Measurements from ENCODE around the gene G2E3. TPM values are rescaled to one million over a fixed set of nuclear protein-coding genes. Genes with fewer than 3 reads are reported as not detected.
A peak's percentile ranks its signal among the peaks of the same experiment; 100 is the strongest.

G2E3 gene
- total and polyA plus RNA-seq, 2 experiments from 2014 or later = 67.4 to 113 TPM

- Histone ChIP-seq H3K79me2 (replicated peaks; ENCODE audit: insufficient read depth) (peaks cover 67% of the 10 kb centered on the region), H3K4me3 (peak overlapping the region; percentile 75; the same call in 1 of the 2 replicates), H3K27ac (ENCODE audit: low read depth) (no peak overlapping the region), H3K4me1 (ENCODE audit: insufficient read depth) (no peaks in the 10 kb centered on the region), H3K27me3 (ENCODE audit: insufficient read depth) (no peaks in the 10 kb centered on the region), H3K4me2 (peak overlapping the region; percentile 76), H2AFZ (no peak overlapping the region), H3F3A (replicated peaks; ENCODE audit: low read depth) (peaks cover 4% of the 10 kb centered on the region; the same call in 1 of the 2 replicates), H4K20me1 (replicated peaks; ENCODE audit: insufficient read depth) (peaks cover 14% of the 10 kb centered on the region; the same call in 1 of the 2 replicates), H3K9me2 (ENCODE audit: insufficient read depth) (no peaks in the 10 kb centered on the region), H3K36me3 (ENCODE audit: insufficient read depth) (no peaks in the 10 kb centered on the region)
- Mint-ChIP-seq H3K4me1 (peaks cover 9% of the 10 kb centered on the region), H3K9me3 (no peaks in the 10 kb centered on the region), H3K36me3 (ENCODE audit: low read depth) (0 out of 3 replicates have a peak, but pooled peaks cover 3% of the 10 kb centered on the region), H3K27ac (no peak overlapping the region), H3K27me3 (ENCODE audit: insufficient read depth, low read depth, poor library complexity) (peaks cover 7% of the 10 kb centered on the region), H3K4me3 (peak overlapping the region; percentile 48)
- no peak for ATAC-seq
- TF ChIP-seq, protein P1, sequence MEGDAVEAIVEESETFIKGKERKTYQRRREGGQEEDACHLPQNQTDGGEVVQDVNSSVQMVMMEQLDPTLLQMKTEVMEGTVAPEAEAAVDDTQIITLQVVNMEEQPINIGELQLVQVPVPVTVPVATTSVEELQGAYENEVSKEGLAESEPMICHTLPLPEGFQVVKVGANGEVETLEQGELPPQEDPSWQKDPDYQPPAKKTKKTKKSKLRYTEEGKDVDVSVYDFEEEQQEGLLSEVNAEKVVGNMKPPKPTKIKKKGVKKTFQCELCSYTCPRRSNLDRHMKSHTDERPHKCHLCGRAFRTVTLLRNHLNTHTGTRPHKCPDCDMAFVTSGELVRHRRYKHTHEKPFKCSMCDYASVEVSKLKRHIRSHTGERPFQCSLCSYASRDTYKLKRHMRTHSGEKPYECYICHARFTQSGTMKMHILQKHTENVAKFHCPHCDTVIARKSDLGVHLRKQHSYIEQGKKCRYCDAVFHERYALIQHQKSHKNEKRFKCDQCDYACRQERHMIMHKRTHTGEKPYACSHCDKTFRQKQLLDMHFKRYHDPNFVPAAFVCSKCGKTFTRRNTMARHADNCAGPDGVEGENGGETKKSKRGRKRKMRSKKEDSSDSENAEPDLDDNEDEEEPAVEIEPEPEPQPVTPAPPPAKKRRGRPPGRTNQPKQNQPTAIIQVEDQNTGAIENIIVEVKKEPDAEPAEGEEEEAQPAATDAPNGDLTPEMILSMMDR (conservative IDR thresholded peaks at IDR 0.05; ENCODE audit: low read depth in 2 of 2) = no peak
- TF ChIP-seq ZNF114 (CRISPR knock-in tag; IDR thresholded peaks at IDR 0.05) (no peak), EZH2phosphoT487 (IDR thresholded peaks at IDR 0.05; ENCODE audit: unreplicated experiment) (no peak), STAT1 (IDR thresholded peaks at IDR 0.05; ENCODE audit: unreplicated experiment) (no peak), ETS1 (IDR thresholded peaks at IDR 0.05) (no peak), CREB1 (CRISPR knock-in tag; IDR thresholded peaks at IDR 0.05; ENCODE audit: low read depth) (no peak), ZNF462 (CRISPR knock-in tag; IDR thresholded peaks at IDR 0.05) (no peak), NANOG (IDR thresholded peaks at IDR 0.05; ENCODE audit: borderline replicate concordance) (no peak), REST (IDR thresholded peaks at IDR 0.05; ENCODE audit: unreplicated experiment) (no peak), ZNF331 (CRISPR knock-in tag; IDR thresholded peaks at IDR 0.05; ENCODE audit: low read depth) (no peak), EZH2 (IDR thresholded peaks at IDR 0.05; ENCODE audit: low read depth, unreplicated experiment) (no peak), POLR2AphosphoS5 (IDR thresholded peaks at IDR 0.05; ENCODE audit: low read depth) (no peak)
- no peak for DNase-seq (ENCODE audit: low spot score)
These were observed 65.1 kb downstream of the G2E3 start for GRCh38 chr14:30624132-30624423.
